ENCODE data around the gene ATF5. TPM values are rescaled to one million over a fixed set of nuclear protein-coding genes. Genes with fewer than 3 reads are reported as not detected.

Gene ATF5
- total RNA-seq, 1 donor from 2014 or later = 35.5 TPM

DNA sequence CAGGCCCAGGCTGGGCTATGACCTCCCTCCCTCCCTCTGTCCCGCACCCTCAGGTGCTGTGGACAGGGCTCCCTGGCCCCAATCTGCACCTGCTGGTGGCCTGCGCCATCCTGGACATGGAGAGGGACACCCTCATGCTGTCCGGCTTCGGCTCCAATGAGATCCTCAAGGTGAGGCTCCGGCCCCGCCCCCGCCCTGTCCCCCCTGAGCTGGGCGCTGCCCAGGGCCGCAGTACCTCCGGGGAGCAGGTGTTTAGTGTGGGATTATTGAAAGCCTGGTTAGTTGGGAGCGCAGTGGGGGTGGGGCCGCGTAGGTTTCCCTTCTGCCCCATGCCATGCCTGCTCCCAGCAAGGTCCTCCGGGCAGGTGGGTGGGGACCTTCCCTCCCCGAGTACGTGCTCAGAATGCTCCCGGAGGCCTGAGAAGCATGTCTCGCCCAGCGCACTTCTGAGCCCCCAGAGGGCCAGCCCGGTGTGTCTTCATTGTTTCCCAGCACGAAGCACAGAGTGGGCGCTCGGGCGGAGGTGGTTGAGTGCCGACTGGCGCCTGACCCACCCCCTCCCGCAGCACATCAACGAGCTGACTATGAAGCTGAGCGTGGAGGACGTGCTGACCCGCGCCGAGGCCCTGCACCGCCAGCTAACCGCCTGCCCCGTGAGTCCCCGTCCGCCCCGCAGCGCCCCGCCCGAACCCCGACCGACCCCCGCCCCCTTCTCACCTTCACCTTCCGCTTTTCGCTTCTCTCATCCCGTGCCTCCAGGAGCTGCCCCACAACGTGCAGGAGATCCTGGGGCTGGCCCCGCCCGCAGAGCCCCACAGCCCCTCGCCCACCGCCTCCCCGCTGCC is 41.1 kb upstream of the ATF5 start:
- H3K4me3 ChIP-seq (ENCODE audit: insufficient read depth, low read depth, low read length) = no peak overlapping the region
- no peak for DNase-seq (ENCODE audit: low read depth)
- FAIRE-seq = no peak
- no peaks in the 10 kb centered on the region for H3K27me3 ChIP-seq (ENCODE audit: insufficient read depth, low read length)
- H3K9me3 ChIP-seq (ENCODE audit: insufficient read depth, low read depth, low read length) = peaks cover 10% of the 10 kb centered on the region
- Mint-ChIP-seq H3K4me3 (ENCODE audit: unreplicated experiment) (no peak overlapping the region), H3K9me3 (ENCODE audit: unreplicated experiment) (no peaks in the 10 kb centered on the region), H3K27ac (ENCODE audit: unreplicated experiment) (no peak overlapping the region), H3K27me3 (ENCODE audit: low read depth, unreplicated experiment) (peaks cover 19% of the 10 kb centered on the region), H3K4me1 (ENCODE audit: low read depth, unreplicated experiment) (no peaks in the 10 kb centered on the region), H3K36me3 (ENCODE audit: low read depth, unreplicated experiment) (peaks cover 16% of the 10 kb centered on the region)
- H3K27ac ChIP-seq (ENCODE audit: low read depth, low read length) = no peak overlapping the region
- TF ChIP-seq CTCF (IDR thresholded peaks at IDR 0.05; ENCODE audit: insufficient read depth, low read depth, low read length) (no peak), EZH2 (IDR thresholded peaks at IDR 0.05; ENCODE audit: insufficient read depth, low read length) (no peak)
- peaks cover 7% of the 10 kb centered on the region for H3K36me3 ChIP-seq (ENCODE audit: insufficient read depth, low read length)
- H4K20me1 ChIP-seq (ENCODE audit: insufficient read depth, low read length) = no peaks in the 10 kb centered on the region
- H3K9ac ChIP-seq (ENCODE audit: low read length) = no peak overlapping the region
- no peaks in the 10 kb centered on the region for H3K79me2 ChIP-seq (ENCODE audit: insufficient read depth, low read length)
- no peak overlapping the region for H2AFZ ChIP-seq (ENCODE audit: low read depth, low read length)
- H3K4me2 ChIP-seq (ENCODE audit: low read length) = no peak overlapping the region
- H3K4me1 ChIP-seq (ENCODE audit: insufficient read depth, low read length) = peaks cover 3% of the 10 kb centered on the region

GRCh38 chr19:49888510-49888824 is 40.5 kb upstream of the ATF5 start:
- Histone ChIP-seq H3K27me3 (ENCODE audit: insufficient read depth, low read length) (no peaks in the 10 kb centered on the region), H3K79me2 (ENCODE audit: insufficient read depth, low read length) (no peaks in the 10 kb centered on the region), H3K36me3 (ENCODE audit: insufficient read depth, low read length) (peaks cover 3% of the 10 kb centered on the region), H3K4me1 (ENCODE audit: insufficient read depth, low read length) (peaks cover 3% of the 10 kb centered on the region), H3K27ac (ENCODE audit: low read depth, low read length) (no peak overlapping the region), H2AFZ (ENCODE audit: low read depth, low read length) (no peak overlapping the region), H3K4me2 (ENCODE audit: low read length) (no peak overlapping the region), H4K20me1 (ENCODE audit: insufficient read depth, low read length) (no peaks in the 10 kb centered on the region), H3K9ac (ENCODE audit: low read length) (no peak overlapping the region), H3K9me3 (ENCODE audit: insufficient read depth, low read depth, low read length) (peaks cover 7% of the 10 kb centered on the region), H3K4me3 (ENCODE audit: insufficient read depth, low read depth, low read length) (no peak overlapping the region)
- no peak for TF ChIP-seq EZH2 (IDR thresholded peaks at IDR 0.05; ENCODE audit: insufficient read depth, low read length)
- TF ChIP-seq CTCF (IDR thresholded peaks at IDR 0.05; ENCODE audit: insufficient read depth, low read depth, low read length) = no peak
- Mint-ChIP-seq H3K9me3 (ENCODE audit: unreplicated experiment) (no peaks in the 10 kb centered on the region), H3K27me3 (ENCODE audit: low read depth, unreplicated experiment) (peaks cover 24% of the 10 kb centered on the region), H3K36me3 (ENCODE audit: low read depth, unreplicated experiment) (peaks cover 11% of the 10 kb centered on the region), H3K4me1 (ENCODE audit: low read depth, unreplicated experiment) (no peaks in the 10 kb centered on the region), H3K27ac (ENCODE audit: unreplicated experiment) (no peak overlapping the region), H3K4me3 (ENCODE audit: unreplicated experiment) (no peak overlapping the region)
- FAIRE-seq = no peak
- DNase-seq (ENCODE audit: low read depth) = no peak

GRCh38 chr19:49889038-49889686 is 39.8 kb upstream of the ATF5 start:
- H3K4me3 Mint-ChIP-seq (ENCODE audit: unreplicated experiment) = no peak overlapping the region
- H3K27me3 ChIP-seq (ENCODE audit: insufficient read depth, low read length) = no peaks in the 10 kb centered on the region
- H3K9ac ChIP-seq (ENCODE audit: low read length) = no peak overlapping the region
- no peak overlapping the region for H3K4me2 ChIP-seq (ENCODE audit: low read length)
- DNase-seq (ENCODE audit: low read depth) (no peak), FAIRE-seq (no peak)
- peaks cover 6% of the 10 kb centered on the region for H3K36me3 Mint-ChIP-seq (ENCODE audit: low read depth, unreplicated experiment)
- H4K20me1 ChIP-seq (ENCODE audit: insufficient read depth, low read length) = no peaks in the 10 kb centered on the region
- H3K27ac Mint-ChIP-seq (ENCODE audit: unreplicated experiment) = no peak overlapping the region
- no peak for TF ChIP-seq CTCF (IDR thresholded peaks at IDR 0.05; ENCODE audit: insufficient read depth, low read depth, low read length)
- TF ChIP-seq EZH2 (IDR thresholded peaks at IDR 0.05; ENCODE audit: insufficient read depth, low read length) = no peak
- H3K9me3 ChIP-seq (ENCODE audit: insufficient read depth, low read depth, low read length) = peaks cover 7% of the 10 kb centered on the region
- H3K4me3 ChIP-seq (ENCODE audit: insufficient read depth, low read depth, low read length) = no peak overlapping the region
- H3K9me3 Mint-ChIP-seq (ENCODE audit: unreplicated experiment) = no peaks in the 10 kb centered on the region
- peaks cover 3% of the 10 kb centered on the region for H3K4me1 ChIP-seq (ENCODE audit: insufficient read depth, low read length)
- no peaks in the 10 kb centered on the region for H3K36me3 ChIP-seq (ENCODE audit: insufficient read depth, low read length)
- H3K27me3 Mint-ChIP-seq (ENCODE audit: low read depth, unreplicated experiment) = peaks cover 26% of the 10 kb centered on the region
- H3K27ac ChIP-seq (ENCODE audit: low read depth, low read length) = no peak overlapping the region
- H2AFZ ChIP-seq (ENCODE audit: low read depth, low read length) = no peak overlapping the region
- H3K4me1 Mint-ChIP-seq (ENCODE audit: low read depth, unreplicated experiment) = no peaks in the 10 kb centered on the region
- H3K79me2 ChIP-seq (ENCODE audit: insufficient read depth, low read length) = no peaks in the 10 kb centered on the region

Measured in astrocyte (in vitro differentiated cells and primary cell).